Measurements from ENCODE around the gene SPATA6.
"Not testable (repeated sequence)": the region's sequence is repeated elsewhere in the genome, so short reads cannot be mapped to it uniquely, and the experiment has no call there.

- not testable (repeated sequence) for TF ChIP-seq POLR2AphosphoS5 (IDR thresholded peaks at IDR 0.05; ENCODE audit: low read depth); CTCF (conservative IDR thresholded peaks at IDR 0.05; ENCODE audit: low read depth in 2 of 2); REST (IDR thresholded peaks at IDR 0.05; ENCODE audit: unreplicated experiment); NANOG (IDR thresholded peaks at IDR 0.05; ENCODE audit: borderline replicate concordance); EZH2phosphoT487 (IDR thresholded peaks at IDR 0.05; ENCODE audit: unreplicated experiment); STAT1 (IDR thresholded peaks at IDR 0.05; ENCODE audit: unreplicated experiment)
Measured at GRCh38 chr1:48311829-48312228, 160.2 kb downstream of the SPATA6 start.
